Islet of Langerhans (tissue), 1 donor: Measurements from ENCODE around the gene CEP43.
"Not testable (repeated sequence)": the region's sequence is repeated elsewhere in the genome, so short reads cannot be mapped to it uniquely, and the experiment has no call there.

Experiments
- FAIRE-seq: peaks from one replicate; lab custom pipeline; 2011; peaks lifted over from hg19 to GRCh38; lab: Jason Lieb, UNC

CEP43 gene, protein sequence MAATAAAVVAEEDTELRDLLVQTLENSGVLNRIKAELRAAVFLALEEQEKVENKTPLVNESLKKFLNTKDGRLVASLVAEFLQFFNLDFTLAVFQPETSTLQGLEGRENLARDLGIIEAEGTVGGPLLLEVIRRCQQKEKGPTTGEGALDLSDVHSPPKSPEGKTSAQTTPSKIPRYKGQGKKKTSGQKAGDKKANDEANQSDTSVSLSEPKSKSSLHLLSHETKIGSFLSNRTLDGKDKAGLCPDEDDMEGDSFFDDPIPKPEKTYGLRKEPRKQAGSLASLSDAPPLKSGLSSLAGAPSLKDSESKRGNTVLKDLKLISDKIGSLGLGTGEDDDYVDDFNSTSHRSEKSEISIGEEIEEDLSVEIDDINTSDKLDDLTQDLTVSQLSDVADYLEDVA

DNA sequence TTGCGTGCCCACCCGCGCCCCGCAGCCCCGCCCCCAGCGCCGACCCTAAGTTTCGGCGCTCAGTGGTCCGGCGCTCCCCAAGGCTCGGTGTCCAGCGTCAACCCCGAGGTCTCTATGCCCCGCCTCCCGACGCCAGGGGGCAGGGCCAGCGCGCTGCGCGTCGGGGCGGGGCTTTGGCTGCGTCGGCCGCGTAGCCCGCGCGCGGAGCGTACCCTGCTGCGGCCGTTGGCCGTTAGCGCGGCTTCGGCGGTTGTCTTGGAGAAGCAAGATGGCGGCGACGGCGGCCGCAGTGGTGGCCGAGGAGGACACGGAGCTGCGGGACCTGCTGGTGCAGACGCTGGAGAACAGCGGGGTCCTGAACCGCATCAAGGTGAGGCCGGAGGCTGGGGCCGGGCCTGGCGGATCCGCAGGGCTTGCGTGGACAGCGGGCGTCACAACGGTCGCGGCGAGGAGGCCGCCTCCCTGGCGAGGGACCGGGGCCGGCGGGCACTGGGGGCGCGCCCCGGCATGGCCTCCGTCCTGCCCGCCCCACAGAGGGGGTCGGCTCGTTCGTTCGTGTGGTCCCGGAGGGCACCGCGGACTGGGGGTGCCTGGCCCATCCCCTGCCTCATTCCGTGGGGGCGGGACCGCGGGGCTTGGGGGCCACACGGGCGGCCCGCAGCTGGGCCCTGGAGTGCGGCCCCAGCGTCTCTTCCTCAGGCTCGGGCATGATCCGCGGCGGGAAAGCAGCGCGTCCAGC, at the start of gene CEP43:
CEP43 (plus strand) TSS at position 253 of the 739 bp plus-strand sequence; CDS start at position 269, 16 bp downstream.
- FAIRE-seq, result no peak

DNA sequence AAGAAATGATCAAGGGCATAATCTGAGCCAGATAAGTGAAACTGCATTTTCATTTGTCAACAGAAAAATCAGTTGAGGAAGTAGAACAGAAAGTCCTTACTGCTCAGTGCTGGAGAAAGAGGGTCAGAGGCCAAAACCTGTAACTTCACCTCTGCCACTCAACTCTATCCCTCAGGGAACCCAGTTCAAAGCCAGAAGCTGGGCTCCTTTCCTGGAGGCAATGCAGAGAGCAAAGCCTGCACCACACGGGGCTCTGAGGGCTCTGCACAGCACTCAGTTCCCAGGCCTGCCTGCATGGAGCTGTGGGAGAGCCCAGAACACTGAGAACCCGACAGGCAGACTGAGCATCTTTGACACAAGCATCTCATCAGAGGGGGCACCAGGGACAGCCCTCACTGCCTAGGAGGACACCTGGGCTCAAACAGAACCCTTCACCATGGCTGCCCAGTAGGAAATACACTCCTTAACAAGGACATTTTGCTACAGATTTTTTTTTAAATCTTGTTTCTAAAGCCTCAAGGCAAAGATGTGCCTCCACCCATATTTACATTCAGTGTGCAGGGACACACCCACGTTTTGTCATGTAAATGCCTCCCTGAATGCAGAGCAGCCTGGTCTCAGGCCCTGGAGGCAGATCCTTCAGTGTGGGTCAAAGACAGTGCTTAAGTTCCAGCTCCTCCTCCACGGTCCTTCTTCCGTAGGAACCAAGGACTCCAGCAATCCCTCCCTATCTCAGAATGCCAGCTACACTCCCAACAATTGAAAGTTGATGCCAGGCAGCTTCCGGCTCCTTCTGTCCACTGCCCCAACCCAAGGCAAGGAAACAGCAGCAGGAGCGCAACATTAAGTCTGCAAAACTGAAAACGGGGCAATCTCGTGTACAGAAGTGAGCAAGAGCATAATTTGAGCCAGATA, 49.4 kb upstream of the CEP43 start:
- FAIRE-seq, result no peak

DNA sequence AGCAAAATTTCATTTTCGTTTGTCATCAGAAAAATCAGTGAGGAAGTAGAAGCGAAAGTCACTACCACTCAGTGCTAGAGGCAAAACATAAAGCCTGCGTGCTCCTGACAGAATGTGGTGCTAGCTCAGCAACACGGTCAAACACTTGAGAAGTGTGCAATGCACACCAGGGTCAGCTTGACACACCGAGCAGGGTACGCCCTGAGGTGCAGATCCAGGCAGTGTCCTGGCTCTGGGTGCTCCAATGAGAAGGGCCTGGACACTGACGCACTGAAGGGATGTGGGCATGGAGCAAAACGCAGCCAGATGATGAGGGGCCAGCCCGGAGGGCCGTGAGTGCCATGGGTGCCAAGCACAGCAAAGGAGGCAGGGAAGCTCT, 48.8 kb upstream of the CEP43 start:
- FAIRE-seq, result no peak

DNA sequence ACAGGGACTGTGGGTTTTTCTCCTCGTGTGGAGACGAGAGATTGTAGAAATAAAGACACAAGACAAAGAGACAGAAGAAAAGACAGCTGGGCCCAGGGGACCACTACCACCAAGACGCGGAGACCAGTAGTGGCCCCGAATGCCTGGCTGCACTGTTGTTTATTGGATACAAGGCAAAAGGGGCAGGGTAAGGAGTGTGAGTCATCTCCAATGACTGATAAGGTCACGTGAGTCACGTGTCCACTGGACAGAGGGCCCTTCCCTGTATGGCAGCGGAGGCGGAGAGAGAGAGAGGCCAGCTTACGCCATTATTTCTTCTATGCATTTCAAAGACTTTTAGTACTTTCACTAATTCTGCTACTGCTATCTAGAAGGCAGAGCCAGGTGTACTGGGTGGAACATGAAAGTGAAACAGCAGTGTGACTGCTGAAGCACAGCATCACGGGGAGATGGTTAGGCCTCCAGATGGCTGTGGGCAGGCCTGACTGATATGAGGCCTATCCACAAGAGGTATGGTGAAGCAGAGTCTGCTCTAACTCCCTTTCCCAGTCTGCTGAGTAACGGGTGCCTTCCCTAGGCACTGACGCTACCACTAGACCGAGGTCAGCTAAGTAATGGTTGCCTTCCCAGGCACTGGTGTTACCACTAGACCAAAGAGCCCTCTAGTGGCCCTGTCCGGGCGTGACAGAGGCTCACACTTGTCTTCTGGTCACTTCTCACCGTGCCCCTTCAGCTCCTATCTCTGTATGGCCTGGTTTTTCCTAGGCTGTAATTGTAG, 48.1 kb upstream of the CEP43 start:
- FAIRE-seq, result not testable (repeated sequence)

DNA sequence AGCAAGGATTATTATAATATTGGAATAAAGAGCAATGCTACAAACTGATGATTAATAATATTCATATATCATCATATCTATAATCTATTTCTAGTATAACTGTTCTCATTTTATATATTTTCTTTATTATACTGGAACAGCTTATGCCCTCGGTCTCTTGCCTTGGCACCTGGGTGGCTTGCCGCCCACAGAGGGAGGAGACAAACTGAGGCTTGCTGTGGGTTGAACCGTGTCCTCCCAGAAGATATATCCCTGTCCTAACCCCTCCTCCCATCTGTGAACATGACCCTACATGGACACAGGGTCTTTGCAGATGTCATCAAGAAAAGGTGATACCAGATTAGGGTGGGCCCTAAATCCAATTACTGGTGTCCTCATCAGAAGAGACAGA, 47.5 kb upstream of the CEP43 start:
- FAIRE-seq, result no peak

DNA sequence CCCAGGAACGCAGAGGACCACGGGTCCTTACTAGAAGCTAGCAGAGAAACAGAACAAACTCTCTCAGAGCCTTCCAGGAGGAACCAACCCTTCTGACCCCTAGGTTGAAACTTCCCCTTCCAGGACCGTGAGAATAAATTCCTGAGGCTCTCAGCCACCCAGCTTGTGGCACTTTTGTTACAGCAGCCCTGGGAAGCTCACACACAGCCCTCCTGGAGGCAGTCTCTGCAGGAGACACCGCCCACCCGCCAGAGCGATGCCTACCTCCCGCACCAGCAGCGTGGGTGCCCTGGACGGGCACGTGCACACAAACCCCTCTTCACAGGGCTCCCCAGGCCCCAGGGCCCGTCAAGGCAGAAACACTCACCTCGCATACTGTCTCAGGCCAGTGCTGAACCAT, 47.1 kb upstream of the CEP43 start:
- FAIRE-seq, result no peak

DNA sequence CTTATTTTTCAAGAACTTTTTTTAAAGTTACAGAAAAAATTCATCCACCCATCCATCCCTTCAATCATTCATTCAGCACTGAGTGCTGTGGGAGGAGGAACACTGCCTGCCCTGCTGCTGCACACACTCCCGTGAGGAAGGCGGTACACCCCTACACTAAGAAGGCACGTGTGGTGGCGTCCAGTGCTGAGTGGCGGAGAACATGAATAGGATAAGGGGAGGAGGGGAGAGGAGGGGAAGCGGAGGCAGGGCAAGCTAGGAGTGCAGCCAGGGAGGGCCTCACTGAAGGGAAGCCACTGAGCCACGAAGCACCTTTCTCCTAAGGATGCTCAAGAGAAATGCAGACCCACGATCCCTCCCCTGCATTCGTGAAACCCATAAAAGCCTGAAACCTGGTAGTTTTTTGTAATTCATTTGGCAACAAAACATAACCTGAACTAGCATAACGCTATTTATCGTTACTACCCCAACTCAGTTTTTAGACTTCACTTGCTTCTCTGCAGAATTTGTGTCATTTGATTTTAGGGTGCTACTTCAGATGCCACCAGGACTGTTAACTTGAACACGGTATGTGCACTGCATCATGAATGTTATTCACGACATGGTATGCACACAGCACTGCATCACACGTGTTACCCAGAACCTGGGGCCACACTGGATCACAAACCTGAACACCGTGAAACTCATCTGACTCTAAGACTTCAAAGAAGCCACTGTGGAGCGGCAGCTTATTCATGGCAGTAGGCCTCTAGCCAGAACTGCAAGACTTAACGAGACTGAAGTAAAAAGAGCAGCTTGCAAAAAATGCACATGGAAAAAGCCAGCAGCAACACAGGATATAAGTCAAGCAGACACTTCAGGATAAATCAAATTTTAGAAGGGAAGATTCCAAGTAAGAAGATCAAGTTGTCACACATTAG, 46.4 kb upstream of the CEP43 start:
- no peak for FAIRE-seq

DNA sequence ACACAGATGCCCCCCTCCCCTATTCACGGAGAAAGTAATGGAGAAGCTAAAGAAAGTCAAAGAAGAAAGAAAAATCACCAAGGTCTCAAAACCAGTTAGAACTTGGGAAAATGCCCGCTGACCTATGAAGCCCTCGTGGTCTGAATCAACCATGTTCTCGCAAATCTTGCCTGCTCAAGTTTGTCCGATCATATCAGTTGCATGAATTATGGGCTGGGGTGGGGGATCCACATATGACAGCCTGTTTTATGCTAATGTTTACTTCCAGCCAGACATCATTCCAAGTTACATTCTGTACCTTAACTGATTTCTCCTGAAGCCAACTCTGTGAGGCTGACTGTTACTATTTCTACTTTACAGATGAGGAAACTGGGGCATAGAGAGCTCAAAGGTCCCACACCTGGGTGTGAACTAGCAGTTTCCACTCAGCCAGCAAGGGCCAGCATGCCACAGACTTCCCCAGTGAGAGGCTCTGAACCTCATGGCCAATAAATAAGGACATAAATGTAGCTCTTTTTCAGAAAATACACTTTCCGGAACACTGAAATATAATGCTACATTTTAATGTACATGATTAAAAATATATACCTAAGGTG, 45.0 kb upstream of the CEP43 start:
- FAIRE-seq, result no peak

DNA sequence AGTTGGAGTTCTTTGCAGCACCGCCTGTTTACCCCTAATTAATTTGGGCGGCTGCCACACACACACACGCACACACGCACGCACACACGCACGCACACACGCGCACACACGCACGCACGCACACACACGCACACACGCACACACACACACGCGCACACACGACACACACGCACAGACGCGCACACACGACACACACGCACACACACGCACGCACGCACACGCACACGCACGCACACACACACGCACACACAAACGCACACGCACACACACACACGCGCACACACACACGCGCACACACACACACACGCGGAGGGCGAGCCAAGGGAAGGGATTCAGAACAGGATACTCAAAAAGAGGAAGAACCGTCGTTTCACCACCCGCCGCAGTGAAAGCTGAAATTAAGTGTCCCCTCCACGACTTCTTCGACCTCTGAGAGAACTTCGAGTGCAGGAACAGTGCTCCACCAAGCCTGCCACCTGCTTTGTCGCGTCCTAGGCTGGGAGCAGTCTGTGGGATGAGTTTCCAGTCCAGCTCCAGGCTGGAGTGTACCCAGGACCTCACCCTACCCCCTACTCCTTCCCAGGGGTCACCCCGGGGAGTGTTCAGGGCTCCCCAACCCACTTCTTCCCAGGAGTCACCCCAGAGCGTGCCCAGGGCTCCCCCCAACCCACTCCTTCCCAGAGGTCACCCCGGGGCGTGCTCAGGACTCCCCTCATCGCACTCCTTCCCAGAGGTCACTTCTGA, 43.9 kb upstream of the CEP43 start:
- no peak for FAIRE-seq

DNA sequence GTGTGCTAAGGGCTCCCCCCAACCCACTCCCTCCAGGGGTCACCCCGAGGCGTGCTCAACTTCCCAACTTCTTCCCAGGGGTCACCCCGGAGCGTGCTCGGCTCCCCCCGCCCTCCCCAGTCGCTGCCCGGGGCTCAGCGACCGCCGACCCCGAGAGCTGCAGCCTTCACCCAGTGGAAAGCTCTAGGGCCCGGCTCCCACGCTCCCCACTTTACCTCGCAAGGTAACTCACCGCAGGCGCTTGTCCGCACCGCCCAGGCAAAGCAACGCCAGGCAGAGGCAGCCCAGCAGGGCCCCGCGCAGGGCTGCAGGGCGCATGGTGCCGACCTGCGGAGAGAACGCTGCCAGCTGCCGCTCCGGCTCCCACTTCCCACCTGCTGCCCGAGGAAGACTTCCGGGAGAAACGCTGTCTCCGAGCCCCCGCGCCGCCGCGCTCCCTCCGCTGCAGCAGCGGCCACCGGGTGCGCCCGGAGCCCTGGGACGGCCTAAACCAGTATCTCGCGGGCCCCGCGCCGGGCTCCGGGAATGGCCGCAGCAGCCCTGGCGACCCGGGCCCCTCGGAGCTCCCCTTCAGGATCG, 43.2 kb upstream of the CEP43 start:
- no peak for FAIRE-seq

DNA sequence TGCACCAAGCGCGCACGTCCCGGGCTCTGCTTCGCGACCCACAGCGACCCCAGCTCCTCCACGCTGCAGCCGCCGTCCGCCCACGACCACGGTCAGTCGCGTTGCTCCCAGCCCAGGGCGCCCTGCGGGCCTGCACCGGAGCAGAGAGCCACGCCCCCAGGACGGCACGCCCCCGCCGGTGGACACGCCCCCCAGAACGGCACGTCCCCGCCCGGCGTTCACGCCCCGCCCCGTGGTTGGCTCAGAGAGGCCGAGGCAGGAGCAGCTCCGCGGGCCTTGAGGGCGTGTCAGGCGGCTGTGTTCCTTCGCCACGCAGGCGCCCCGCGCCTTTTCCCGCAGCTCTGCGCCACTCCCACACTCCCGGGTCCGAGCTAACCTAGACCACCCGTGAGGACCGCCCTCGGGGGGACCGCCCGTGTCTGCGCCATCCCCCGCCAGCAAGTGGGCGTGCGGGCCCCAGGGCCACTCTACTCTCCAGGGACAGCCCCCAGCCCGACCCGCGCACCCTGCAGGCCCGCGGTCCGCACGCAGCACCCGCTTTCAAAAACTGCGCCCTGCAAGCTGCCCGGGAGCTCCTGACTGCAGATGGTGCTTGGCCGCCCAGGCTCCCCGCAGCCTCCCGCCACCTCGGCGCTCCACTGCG, 42.6 kb upstream of the CEP43 start, which contains the start of gene RNASET2:
RNASET2 (minus strand) TSS at position 107 of the 643 bp plus-strand sequence. CDS start 368 bp downstream, outside the sequence.
- no peak for FAIRE-seq

DNA sequence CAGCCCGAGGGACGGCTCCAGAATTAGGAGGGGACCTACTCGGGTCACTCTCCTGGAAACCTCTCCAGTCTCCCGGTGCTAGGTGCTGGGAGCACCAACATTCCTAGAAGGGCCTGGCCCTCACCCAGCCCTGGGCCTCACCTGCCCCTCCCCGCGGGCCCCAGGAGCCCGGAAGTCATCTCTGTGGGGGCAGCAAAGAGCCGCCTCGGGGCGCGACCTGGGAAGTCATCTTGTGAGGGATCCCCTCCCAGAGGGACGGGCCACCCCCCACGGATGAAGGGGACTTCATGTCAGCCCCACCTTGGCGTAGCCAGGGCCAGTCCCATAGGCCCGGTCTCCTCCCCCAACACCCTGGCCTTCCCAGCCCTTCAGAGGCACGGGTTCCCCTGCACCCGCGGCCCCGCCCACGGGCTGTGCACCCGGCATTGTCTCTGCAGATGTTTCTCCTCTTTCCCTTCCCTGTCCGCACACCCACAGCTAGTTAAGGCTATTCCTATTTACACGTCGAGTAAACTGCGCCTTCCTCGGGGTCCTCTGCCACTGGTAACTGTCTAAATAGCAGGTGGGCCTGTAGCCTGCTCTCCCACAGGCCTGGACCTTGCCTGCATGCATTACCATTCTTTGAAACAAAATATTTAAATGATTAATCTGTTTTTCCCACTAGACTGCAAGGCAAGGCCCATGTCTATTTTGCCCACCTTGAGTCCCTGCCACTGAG, 42.0 kb upstream of the CEP43 start:
- no peak for FAIRE-seq

DNA sequence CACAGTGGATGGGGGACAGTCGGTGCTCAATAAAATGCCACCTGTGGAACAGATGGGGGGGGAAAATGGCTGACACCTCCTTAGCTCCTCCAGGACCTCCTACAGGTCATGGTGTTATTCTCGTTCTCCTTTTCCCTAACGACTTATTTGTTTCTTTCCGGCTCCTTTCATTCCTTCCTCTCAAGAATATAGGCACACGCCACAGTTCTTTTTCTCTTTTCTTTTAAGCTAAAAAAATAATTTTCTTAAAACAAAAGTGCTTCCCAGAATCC, 41.5 kb upstream of the CEP43 start:
- FAIRE-seq, result no peak

DNA sequence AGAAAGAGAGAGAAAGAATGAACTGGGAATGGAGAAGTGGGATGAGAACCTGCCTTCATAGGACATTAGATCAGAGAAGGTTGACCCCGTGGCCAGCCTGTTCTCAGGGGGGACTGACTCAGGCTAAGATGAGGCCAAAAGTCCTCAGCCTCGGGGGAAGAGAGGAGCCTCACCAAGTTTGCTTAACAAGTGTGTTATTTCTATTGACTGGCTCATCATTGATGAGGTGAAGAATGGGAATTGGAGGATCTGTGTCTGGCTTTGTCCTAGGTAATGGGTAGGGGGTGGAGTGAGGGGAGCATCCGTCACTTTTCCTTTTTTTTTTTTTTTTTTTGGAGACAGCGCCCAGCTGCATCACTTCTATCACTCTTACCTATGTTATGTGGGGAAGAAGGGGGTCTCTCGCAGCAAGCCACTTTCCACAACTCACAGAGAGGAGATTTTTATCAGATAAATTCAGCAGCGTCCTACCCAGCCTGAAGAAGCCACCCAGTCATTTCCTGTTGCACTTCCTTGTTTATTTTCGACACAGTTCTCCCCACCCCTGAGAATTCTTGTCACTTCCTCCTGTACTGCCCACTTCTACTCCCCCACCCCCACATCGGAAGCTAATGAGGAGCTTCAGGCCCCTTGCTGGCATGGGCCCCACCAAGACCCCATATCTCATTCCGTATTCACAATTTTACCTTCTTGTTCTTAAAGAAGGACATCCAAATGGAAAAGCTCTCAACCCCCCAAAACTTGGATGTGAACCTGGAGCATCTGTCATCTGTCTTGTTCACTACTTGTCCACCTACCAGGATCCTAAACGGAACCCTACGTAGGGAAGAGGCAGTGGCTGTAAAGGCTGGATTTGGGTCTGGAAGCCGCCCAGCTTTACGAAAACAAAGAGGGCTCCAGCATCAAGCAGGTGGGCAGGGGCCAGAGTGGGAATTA, 40.0 kb upstream of the CEP43 start:
- no peak for FAIRE-seq

DNA sequence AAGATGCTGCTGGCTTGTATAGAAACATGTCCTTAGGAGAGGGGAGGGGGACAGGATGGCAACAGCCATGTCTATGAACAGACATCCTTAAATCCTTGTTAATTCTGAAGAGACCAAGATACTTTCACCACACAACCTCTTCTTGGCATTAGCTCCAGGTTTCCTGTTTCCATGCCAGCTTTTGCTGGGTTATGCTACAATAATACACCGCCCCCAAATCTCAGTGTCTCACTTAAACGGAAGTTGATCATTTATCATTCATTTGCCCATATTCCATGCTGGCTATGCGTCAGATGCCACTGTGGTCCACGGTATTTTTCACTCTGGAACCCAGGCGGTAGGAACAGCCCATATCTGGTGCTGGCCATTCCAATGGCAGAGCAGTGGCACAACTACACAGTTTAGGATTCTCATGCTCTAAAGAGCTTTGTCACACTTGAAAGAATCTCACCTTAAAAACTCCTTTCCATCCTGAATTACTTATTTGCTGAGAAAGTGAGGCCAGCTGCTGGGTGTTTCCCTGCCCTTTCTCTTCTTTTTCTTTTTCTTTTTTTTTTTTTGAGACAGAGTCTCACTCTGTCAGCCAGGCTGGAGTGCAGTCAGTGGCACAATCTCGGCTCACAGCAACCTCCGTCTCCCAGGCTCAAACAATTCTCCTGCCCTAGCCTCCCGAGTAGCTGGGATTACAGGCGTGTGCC, 39.1 kb upstream of the CEP43 start:
- no peak for FAIRE-seq

DNA sequence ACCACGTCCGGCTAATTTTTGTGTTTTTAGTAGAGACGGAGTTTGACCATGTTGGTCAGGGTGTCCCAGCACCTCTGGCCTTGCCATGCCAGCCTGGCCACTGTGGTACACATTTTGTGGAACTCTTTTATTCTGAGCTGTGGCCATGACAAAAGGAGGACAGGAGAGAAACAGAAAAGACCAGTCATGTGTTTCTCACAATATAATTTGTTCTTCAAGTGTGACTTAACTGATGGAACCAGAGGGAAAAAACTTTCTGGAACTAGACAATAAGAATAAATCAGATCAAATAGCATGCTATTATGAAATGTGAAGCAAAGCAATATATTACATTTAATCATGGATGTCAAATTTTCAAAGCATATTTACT, 38.6 kb upstream of the CEP43 start:
- FAIRE-seq, result no peak
